Temporal lobe (tissue), 2 donors: ENCODE measurements around the gene UBALD1. TPM values are rescaled to one million over a fixed set of nuclear protein-coding genes. Genes with fewer than 3 reads are reported as not detected.

Source experiments
- small RNA-seq: library from RNA; depleted of rRNA; stranded (forward); fragments of <200 nt; gene quantifications from one replicate; pipeline ENCODE3, GENCODE V24; 2014; ENCODE audit warnings: low replicate concordance
- total RNA-seq: library from RNA; depleted of rRNA; stranded (reverse); fragments of >200 nt; gene quantifications from one replicate; pipeline ENCODE4 v1.2.3, GENCODE V29; 2014

Gene UBALD1
- total RNA-seq, 1 donor from 2014 or later = 3.2 TPM

Small RNA genes lying within 50 kb of the gene (small RNA-seq; reads per million reads assigned to genes)
- gene RN7SL850P = not detected

Other genes starting within 250 kb of the UBALD1 start
- gene VASN, start 243.0 kb downstream of the UBALD1 start, total RNA-seq = 2.5 TPM
- 25.6 TPM for gene CORO7, start 198.3 kb downstream of the UBALD1 start, total RNA-seq
- gene DNAJA3, start 189.0 kb downstream of the UBALD1 start, total RNA-seq = 21.1 TPM
- 39.1 TPM for gene NMRAL1, start 140.3 kb downstream of the UBALD1 start, total RNA-seq
- 30.0 TPM for gene HMOX2, start 138.5 kb downstream of the UBALD1 start, total RNA-seq
- gene CDIP1, start 76.1 kb downstream of the UBALD1 start, total RNA-seq = 10.8 TPM
- 0.25 TPM for gene C16orf96, start 58.5 kb downstream of the UBALD1 start, total RNA-seq
- 51.1 TPM for gene MGRN1, start 9.9 kb upstream of the UBALD1 start, total RNA-seq
- 34.9 TPM for gene NUDT16L1, start 78.7 kb upstream of the UBALD1 start, total RNA-seq
- 18.2 TPM for gene ANKS3, start 119.4 kb upstream of the UBALD1 start, total RNA-seq
- 0.49 TPM for gene DNAAF8, start 119.6 kb upstream of the UBALD1 start, total RNA-seq
- gene ZNF500, start 152.3 kb upstream of the UBALD1 start, total RNA-seq = 8.1 TPM
- not detected for gene SEPTIN12, start 173.5 kb upstream of the UBALD1 start, total RNA-seq
- gene SMIM22, start 180.5 kb upstream of the UBALD1 start, total RNA-seq = not detected
- gene ROGDI, start 187.7 kb upstream of the UBALD1 start, total RNA-seq = 25.6 TPM
- gene GLYR1, start 232.4 kb upstream of the UBALD1 start, total RNA-seq = 55.8 TPM
- 15.7 TPM for gene UBN1, start 232.6 kb upstream of the UBALD1 start, total RNA-seq